NCI-H2196 treated with DMSO at 0.1 percent for 48 hours (cell line): ENCODE data around the gene SSR1.

Source experiments
- DNase-seq: peaks from one replicate; lab custom pipeline; 2025; ENCODE audit not compliant: unreplicated experiment; lab: John Stamatoyannopoulos, UW

Gene SSR1

GRCh38 chr6:7241709-7242645 lies 71.0 kb downstream of the SSR1 start:
- no peak for DNase-seq

DNA sequence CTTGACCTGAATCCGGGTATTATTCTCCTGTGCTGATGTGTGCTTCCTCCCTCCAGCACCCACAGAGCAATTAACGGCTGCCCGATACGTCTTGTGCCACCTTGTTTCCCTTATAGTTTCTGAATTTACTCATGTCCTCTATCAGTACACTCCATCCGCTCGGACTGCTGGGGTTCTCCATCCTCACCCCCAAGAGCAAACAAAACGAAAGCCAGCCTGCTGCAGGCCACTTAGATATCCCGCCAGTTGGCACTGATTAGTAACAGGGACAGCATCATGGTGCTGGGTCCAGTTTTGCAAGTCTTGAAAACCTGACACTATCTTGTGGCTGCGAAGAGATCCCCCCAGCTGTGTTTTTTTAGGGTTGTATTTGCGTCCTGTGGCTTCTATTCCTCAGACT lies 71.8 kb downstream of the SSR1 start:
- no peak for DNase-seq

DNA sequence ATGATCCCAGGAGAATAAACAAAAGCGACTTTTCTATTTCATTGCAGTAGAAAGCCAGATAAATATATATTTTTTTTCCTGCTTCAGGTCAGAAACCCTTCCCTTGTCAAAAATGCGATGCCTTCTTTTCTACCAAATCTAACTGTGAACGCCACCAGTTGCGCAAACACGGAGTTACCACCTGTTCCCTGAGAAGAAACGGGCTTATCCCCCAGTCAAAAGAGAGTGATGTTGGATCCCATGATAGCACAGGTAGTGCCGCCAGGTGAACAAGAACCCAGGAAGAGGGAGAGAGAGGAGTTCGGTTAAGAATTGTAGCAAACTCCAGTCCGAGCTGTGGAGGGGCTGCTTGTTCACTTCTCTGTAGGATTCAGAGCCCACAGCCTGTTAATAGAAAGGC lies 72.6 kb downstream of the SSR1 start:
- no peak for DNase-seq

GRCh38 chr6:7239590-7239948 lies 73.4 kb downstream of the SSR1 start:
- DNase-seq: no peak

GRCh38 chr6:7238900-7239589 lies 74.0 kb downstream of the SSR1 start:
- DNase-seq: peak; percentile 88

DNA sequence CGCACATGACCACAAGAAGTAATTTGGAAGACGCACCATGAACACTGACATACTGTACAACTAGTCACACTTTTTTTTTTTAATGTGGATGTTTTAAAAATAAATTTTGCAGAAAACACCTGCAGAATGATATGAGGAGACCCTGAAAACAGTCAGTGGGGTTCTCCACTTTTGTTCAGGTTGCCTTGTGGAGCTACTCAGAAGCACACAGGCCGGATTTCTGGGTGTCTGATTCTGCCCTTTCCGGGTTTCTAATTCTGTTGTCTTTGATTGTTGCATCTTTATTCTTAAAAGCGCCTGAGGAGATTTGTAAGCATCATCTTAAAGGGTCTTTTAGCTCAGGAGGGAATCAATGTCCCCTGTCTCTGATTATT lies 74.5 kb downstream of the SSR1 start:
- no peak for DNase-seq

DNA sequence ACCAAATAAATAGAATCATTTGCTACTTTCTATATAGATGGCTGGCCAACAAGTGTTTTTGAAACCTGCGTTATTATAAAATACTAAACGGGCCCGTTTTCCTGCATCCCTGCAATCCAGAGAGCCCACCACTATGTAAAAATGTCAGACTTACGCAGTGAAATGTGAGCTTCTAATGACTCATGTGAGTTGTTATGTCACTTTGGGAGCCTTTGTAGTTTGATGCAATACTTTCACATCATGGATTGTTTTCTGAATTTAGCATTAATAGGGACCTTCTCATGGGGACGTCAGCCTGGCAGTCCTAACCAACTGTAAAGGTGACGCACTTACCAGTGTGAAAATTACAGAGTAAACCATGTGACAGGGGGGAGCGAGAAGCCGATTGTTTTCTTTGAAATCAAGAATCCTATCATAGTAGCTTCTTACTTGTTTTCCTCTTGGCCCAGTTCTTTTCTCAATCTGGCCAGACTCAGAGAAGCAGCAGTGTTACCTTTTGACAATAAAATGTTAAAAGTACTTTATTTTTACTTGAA lies 75.3 kb downstream of the SSR1 start:
- no peak for DNase-seq

DNA sequence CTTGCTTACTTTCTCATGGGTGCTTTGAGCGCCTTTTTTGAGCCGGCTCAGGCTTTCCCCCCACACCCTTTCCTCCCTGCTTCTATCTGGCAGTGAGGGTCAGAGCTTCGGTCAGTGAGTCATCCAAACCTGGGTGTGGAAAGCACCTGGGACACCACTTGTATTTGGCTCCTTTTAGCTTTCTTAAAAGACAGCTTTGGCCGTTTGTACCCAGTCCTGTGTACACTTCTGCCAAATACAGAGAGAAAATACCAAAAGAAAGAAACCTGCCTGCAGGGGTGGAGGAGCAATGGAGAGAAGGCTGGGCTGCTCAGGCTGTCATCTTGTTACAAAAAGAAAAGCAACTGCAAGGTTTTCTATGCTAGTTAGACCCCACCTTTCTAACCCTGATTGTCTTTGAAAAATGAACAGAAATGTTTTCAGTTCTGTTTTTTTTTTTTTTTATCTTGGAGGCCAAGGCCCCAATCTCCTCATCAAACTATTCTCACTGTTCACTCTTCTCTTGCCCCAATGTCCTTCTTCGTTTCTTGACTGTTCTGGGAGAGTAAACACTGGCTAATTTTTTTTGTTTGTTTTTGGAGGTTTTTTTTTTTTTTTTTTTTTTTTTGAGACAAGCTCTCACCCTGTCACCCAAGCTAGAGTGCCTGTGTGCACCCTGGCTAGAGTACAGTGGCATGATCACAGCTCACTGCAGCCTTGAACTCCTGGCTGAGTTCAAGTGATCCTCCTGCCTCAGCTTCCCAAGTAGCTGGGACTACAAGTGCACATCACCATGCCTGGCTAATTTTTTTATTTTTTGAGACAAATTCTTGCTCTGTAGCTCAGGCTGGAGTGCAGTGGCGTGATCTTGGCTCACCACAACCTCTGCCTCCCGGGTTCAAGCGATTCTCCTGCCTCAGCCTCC lies 76.4 kb downstream of the SSR1 start:
- peak; percentile 30 for DNase-seq

- peak; percentile 81 for DNase-seq
Observed at GRCh38 chr6:7235712-7236305, 77.2 kb downstream of the SSR1 start.

DNA sequence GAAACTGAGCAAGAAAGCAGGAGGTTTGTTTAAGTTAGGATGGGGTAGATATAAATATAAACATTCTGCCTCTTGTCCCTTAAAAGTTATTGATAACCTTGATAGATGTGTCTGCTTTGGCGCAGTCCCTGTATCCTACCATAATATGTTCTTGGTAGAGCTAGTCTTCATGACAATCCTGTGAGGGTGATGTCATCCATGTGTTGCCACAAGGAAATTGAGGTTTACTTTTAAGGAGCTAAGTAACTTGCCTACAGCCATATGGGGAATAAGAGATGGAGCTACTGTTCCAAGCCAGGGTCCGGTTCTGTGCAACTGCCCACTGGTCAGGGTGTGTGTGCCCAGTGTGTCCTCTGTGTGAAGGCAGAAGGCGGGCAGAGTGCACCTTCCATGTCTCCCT lies 78.5 kb downstream of the SSR1 start:
- DNase-seq: no peak

DNA sequence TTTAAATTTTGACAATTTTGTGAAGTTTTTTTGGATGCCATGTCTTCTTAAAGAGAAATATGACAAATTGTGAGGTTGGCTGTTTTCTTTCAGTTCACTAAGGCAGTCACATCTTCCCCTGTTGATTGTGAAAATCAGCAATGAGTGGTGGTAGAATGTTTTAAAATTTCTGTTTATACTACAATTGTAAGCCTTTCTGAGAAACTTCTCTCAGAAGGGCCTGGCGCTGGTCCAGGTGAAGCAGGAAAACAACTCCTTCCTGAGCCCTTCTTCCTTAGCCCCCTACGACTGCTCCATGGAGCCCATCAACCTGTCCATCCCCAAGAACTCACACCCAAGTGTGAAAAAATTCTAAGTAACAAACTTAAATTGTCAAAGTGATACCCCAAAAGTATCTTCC lies 80.6 kb downstream of the SSR1 start:
- DNase-seq: no peak

- DNase-seq: no peak
Observed at GRCh38 chr6:7230956-7231713, 81.9 kb downstream of the SSR1 start.

DNA sequence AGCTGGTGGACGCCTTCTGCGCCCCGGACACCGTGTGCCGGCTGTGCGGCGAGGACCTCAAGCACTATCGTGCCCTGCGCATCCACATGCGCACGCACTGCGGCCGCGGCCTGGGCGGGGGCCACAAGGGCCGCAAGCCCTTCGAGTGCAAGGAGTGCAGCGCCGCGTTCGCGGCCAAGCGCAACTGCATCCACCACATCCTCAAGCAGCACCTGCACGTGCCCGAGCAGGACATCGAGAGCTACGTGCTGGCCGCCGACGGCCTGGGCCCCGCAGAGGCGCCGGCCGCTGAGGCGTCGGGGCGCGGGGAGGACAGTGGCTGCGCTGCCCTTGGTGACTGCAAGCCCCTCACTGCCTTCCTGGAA lies 82.7 kb downstream of the SSR1 start:
- no peak for DNase-seq

DNA sequence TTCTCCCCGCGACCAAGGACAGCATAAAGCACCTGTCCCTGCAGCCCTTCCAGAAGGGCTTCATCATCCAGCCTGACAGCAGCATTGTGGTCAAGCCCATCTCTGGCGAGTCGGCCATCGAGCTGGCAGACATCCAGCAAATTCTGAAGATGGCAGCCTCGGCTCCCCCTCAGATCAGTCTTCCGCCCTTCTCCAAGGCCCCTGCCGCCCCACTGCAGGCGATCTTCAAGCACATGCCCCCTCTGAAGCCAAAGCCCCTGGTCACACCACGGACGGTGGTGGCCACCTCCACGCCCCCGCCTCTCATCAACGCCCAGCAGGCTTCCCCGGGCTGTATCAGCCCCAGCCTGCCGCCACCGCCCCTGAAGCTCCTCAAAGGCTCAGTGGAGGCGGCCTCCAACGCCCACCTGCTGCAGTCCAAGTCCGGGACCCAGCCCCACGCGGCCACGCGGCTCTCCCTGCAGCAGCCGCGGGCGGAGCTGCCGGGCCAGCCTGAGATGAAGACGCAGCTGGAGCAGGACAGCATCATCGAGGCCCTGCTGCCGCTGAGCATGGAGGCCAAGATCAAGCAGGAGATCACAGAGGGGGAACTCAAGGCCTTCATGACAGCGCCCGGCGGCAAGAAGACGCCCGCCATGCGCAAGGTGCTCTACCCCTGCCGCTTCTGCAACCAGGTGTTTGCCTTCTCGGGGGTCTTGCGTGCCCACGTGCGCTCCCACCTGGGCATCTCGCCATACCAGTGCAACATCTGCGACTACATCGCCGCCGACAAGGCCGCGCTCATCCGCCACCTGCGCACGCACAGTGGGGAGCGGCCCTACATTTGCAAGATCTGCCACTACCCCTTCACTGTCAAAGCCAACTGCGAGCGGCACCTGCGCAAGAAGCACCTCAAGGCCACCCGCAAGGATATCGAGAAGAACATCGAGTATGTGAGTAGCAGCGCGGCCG lies 83.3 kb downstream of the SSR1 start:
- no peak for DNase-seq

- no peak for DNase-seq
Observed at GRCh38 chr6:7228662-7229375, 84.2 kb downstream of the SSR1 start.

DNA sequence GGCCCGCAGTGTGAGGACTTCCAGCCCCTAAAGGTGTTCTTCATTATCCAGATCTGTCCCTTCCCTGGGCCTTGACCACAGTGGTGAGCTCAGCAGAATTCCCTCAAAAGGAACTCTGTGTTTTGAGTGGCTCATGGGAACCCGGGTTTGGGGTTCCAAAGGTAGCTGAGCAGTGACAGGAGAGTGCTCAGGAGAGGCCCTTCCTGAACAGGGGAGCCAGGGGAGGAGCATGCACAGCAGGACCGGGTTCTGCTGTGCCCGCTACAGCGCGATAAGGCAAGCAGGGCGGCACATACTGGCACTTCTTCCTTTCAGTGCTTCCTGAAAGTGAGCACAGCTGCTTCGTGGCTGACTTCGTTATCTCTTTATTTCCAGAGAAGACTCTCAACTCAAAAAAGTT lies 88.3 kb downstream of the SSR1 start:
- no peak for DNase-seq

DNA sequence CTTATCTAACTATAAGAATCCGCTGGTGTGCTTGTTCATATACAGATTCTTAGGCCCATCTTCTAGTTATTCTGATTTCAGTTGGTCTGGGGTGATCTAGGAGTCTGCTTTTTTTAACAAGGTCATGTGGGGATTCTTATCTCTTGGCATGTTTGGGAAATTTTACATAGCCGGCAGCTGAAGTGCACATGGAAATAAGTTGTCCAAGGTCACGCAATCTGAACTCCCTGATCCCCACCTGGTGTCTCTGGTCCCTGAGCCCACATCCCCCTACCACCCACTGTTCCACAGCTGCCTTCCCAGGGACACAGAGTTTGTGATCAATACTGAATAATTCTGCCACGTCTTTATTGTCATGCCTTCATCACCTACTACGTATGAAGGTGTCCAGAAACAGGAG lies 90.8 kb downstream of the SSR1 start:
- no peak for DNase-seq

DNA sequence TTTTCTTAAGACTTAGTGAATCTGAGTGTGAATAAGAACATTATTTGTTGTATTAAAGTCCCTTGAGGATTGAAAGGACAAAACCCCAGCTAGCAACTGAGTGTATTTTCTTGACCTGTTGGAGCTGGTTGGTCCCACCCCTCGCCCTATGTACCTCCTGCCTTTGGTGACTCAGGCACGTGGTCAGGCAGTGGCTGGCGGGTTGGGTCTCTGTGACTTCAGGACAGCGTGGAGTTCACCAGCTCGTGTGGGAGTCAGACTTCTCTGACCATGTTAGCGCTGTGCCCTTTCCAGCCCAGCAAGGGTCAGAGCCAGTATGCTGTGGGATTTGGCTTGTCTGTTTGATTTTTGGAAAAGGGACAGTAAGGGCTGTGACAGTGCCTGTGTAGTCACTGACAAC lies 93.7 kb downstream of the SSR1 start:
- no peak for DNase-seq
